DMS53 (cell line): ENCODE data around the gene OR4K2.
"Not testable (repeated sequence)": the region's sequence is repeated elsewhere in the genome, so short reads cannot be mapped to it uniquely, and the experiment has no call there.

Experiments
- DNase-seq: peaks from one replicate; lab custom pipeline; 2025; lab: John Stamatoyannopoulos, UW

Gene OR4K2, protein sequence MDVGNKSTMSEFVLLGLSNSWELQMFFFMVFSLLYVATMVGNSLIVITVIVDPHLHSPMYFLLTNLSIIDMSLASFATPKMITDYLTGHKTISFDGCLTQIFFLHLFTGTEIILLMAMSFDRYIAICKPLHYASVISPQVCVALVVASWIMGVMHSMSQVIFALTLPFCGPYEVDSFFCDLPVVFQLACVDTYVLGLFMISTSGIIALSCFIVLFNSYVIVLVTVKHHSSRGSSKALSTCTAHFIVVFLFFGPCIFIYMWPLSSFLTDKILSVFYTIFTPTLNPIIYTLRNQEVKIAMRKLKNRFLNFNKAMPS

DNA sequence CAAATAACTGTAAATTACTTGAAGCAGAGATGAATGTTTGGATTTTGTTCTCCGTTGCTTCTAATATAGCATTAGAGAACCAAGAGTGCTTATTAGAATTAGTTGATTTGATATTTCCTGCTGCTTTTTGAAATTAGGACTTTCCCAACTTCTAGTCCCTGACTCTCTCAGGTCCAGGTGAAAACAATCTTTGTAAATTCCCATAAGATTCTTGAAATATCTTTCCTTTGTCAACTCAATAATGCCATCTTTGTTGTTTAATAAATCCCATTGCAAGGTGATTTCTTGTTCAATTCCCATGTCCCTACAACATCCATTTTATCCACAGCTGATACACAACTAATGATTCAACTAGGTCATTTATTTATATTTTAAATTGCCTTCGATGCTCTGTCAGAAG is at the start of gene OR4K2:
Gene OR4K2, plus strand, starts transcription at position 301 of the 400 bp plus-strand sequence. CDS start 1,126 bp downstream, outside the sequence.
- DNase-seq: no peak

DNA sequence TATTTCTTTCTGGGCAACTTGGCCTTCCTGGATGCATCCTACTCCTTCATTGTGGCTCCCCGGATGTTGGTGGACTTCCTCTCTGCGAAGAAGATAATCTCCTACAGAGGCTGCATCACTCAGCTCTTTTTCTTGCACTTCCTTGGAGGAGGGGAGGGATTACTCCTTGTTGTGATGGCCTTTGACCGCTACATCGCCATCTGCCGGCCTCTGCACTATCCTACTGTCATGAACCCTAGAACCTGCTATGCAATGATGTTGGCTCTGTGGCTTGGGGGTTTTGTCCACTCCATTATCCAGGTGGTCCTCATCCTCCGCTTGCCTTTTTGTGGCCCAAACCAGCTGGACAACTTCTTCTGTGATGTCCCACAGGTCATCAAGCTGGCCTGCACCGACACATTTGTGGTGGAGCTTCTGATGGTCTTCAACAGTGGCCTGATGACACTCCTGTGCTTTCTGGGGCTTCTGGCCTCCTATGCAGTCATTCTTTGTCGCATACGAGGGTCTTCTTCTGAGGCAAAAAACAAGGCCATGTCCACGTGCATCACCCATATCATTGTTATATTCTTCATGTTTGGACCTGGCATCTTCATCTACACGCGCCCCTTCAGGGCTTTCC is 47.2 kb upstream of the OR4K2 start:
- DNase-seq: not testable (repeated sequence)

DNA sequence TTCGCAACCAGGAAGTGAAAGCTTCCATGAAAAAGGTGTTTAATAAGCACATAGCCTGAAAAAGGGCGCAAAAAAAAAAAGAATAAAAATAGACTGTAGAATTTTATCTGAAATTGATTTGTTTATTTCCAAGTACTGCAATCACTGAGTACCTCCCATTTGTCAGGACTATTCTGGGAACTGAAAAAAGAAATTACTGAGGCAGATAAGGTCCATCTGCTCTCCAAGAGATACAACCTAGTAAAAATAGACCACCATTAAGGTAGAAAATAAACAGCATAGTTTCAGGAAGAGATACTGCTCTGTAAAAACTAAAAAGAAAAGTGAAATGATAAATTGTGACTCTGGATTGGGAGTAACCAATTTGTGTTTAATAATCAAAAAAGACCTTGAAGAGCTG is 46.6 kb upstream of the OR4K2 start:
- DNase-seq: no peak

DNA sequence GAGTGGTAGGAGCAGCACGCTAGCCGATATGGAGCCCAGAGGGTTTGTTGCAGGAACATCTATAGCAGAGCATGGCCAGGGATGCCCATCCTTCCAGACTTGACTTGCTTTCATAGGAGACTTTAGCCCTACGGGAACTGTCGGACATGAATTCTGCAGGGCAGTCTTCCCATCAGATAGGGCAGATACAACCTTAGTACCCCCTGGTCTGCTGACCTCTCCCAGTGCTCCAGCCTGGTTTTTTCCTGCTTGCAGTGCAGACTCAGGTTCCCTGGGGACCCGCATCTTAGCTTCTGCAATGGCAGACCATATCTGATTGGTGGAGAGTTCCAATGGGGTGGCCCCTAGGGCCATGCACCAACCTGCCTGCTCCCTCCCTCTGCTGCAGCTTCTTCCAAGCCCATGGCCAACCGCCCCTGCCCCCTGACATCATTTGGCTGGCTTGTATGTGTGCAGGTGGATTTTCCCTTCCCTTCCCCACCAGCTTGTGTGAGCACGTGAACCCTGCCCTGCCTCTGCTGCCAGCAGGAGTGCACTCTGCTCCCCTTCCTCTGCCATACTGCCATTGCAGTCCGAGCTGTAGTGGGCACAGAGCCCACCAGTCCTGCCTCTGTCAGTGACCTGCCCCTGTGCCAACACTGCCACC is 40.6 kb upstream of the OR4K2 start:
- DNase-seq: not testable (repeated sequence)

DNA sequence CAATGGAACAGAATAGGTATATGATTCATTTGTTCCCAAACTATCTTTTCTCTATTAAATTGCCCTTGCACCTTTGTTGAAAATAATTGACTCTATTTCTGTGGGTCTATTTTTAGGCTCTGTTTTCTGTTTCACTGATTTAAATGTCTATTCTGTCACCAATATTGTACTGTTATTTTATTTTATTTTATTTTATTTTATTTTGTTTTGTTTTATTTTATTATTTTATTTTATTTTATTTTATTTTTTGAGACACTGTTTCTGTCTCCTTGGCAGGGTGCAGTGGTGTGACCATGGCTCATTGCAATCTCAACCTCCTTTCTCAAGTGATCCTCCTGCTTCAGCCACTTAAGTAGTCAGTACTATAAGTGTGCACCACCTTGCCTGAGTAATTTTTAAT is 36.5 kb upstream of the OR4K2 start:
- no peak for DNase-seq

DNA sequence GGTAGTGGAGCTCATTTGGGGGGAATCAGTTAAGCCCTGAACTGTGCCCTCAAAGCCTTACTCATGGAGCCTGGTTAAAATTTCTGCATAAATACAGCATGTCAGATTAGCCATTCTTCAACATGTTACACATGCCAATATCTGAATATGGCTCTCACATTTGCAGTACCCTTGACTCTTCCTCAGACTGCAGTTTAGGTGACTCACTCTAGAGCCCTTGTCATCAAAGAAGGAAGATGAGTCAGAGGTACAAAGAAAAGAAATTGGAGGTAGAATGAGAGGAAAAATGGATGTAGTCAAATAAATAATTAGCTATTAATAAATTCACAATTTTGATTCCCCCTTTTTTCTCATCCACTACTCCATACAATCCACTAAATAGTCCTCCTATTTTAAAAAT is 23.6 kb upstream of the OR4K2 start:
- no peak for DNase-seq

DNA sequence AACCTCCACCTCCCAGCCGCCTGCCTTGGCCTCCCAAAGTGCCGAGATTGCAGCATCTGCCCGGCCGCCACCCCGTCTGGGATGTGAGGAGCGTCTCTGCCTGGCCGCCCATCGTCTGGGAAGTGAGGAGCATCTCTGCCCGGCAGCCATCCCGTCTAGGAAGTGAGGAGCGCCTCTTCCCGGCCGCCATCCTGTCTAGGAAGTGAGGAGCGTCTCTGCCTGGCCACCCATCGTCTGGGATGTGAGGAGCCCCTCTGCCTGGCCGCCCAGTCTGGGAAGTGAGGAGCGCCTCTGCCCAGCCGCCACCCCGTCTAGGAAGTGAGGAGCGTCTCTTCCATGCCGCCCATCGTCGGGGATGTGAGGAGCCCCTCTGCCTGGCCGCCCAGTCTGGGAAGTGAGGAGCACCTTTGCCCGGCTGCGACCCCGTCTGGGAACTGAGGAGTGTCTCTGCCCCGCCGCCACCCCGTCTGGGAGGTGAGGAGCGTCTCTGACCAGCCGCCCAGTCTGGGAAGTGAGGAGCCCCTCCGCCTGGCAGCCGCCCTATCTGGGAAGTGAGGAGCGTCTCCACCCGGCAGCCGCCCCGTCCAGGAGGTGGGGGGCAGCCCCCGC is 8.8 kb upstream of the OR4K2 start:
- DNase-seq: not testable (repeated sequence)

DNA sequence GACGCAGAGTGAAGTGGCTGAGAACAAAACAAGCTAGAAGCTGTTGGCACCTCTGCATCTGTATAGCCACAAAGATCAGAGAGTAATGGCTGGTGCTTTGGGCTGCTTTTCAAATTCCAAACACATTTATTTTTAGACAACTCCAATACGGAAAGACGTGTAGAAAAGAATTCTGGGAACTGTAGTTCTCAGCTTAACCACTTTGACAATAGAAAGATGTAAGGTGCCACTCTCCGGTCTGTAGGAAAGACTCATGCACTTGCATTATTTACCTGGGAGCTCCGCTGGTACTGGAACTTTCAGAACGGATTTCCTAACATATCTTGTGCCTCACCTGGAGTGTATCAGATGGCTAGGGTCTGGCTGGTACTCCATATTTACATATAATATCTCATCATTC is 1.8 kb upstream of the OR4K2 start:
- DNase-seq: no peak

DNA sequence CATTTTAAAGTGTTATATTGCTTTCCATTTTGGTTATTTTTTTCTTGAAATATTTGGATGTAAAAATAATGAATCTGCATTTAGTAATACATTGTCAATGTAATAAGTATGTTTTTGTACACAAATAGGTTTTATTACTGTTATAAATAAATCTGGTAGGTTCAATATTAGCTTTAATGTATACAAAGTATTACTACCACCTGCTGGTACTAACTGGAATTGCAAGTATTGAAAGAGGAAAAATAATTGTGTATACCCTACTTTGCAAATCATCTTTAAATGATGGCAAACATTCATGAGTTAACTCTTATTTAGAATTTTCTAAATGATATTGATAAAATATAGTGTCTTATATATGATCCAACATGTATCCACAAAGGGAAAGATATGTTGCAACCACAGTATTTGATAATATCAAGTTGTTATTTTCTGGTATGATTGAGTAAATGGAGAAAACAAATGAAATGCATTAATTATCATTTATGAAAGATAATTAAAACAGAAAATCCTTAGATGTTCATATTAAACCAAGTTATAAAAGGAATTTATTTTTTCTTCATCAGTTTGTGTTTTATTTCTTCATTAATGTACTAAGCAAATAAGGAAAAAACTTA is 3.2 kb downstream of the OR4K2 start:
- DNase-seq: peak; percentile 16

DNA sequence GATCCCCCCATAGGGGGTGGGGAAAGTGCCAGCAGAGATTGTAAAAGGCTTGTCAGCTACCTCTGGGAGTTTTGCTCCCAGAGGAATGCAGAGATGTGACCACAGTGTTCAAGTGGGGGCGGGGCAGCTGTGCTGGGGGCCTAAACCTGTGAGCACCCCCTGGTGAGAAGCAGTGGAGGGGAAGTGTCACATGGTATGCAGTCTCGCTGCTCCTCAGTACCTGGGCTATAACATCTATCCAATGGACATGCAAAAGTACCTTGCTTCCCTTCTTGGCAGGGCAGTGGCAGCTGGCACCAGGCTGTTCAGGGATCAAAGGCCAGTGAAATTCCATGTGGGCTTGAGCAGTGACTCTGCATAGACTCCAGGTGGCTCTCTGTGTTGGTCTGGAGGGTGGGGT is 20.3 kb downstream of the OR4K2 start:
- no peak for DNase-seq

DNA sequence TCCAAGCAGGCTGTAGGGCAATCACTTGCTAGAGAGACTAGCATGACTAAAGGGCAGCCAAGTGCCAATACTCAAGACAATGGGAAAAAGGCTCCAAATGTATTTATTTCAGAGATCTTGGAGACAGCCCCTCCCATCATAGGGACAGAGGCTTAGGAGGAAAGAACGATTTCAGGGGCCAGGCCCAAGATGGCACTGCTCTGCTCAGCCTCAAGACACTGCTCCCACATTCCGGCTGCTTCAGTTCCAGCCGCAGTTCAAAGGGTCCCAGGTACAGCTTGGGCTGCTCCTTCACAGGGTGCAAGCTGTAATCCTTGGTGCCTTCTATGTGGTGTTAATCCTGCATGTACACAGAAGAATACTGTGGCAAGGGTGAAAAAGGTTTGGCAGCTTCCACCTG is 26.1 kb downstream of the OR4K2 start:
- no peak for DNase-seq

DNA sequence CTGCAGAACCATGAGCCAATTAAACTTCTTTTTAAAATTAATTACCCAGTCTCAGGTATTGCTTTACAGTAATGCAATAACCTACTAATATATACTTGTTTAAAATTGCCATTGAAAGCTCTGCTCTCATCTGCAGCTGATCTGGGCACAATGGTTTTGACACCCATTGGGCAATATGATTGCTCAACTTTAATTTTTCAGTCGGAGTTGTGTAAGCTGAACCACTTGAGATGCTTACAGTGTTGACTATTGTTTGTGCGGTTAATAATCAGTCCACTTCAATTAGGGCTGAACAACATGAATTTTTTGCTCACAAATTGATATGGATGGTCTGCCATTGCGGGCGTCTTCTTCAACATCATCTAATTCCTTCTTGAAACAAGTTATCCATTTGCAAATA is 27.5 kb downstream of the OR4K2 start:
- no peak for DNase-seq

DNA sequence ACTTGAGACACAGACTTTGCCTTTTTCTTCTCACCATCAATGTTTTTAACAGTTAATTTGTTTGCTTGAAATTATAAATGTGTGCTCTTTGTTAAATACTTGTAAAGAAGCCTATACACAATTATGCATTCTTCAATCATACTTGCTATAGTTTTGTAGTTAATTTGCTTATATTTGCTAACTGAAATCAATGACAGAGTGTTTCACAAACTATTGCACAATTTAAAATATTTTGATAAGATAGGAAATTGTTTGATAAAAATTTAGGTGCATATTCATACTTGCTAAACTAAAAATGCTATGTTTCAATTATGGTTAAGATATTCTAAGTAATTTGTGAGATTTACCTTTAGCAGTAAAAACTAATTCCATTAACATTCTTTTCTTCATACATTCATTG is 31.7 kb downstream of the OR4K2 start:
- no peak for DNase-seq

DNA sequence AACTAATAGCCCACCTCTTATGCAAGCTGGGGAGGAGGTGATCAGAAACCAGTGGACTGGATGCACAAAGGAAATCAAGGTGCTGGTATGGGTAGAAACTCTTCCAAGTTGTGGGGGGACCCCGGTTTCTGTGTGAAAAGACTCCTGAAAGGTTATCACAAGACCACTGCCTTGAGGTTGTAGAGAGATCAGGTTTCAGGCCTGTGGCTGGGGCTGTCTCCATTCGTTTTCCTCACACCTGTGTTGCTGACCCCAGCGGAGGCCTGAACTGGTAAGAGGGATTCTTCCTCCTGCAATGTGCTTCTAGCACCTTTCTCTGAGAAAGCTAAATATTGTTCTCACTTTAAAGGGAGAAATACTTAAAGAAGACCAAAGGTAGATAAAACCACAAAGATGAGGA is 36.2 kb downstream of the OR4K2 start:
- DNase-seq: no peak

DNA sequence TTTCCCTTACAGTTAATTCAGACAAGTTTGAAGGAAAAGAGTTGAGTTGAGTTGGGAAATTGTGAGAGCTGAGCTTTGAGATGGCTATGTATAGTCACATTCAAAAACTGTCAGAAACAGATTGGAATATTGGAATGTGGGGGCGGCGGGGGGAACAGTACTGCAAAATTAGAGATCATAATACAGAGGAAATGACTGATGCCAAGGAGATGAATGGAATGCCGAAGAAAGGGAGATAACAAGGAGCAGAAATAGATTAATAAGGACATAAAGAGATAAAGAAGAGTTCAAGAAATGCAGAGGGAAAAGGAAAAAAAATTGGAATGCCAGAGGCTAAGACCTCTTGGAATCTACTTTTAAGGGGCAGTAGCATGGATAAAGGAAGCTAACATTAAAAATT is 42.3 kb downstream of the OR4K2 start:
- no peak for DNase-seq

DNA sequence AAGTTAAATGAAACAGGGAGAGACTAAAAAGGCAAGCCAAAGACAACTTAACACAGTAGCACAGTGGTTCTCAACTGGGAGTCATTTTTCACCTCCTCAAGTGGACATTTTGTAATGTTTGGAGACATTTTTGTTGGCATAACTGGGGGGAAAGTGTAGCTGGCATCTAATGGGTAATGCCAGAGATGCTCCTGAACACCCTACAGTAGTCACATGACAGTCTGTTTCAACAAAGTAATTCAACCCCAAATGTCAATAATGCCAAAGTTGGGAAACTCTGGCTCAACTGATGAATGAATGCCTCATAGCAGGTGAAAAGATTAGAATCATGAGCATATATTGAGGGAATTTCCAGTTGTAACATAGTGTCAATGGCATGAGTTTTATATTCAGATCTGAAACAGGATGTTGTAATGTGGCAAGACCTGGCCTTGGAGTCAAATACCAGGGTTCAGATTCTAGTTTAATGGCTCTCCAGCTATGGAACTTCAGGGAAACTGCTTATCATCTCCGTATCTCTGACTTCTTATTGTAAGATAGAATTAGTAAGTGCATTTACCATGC is 43.1 kb downstream of the OR4K2 start:
- no peak for DNase-seq

DNA sequence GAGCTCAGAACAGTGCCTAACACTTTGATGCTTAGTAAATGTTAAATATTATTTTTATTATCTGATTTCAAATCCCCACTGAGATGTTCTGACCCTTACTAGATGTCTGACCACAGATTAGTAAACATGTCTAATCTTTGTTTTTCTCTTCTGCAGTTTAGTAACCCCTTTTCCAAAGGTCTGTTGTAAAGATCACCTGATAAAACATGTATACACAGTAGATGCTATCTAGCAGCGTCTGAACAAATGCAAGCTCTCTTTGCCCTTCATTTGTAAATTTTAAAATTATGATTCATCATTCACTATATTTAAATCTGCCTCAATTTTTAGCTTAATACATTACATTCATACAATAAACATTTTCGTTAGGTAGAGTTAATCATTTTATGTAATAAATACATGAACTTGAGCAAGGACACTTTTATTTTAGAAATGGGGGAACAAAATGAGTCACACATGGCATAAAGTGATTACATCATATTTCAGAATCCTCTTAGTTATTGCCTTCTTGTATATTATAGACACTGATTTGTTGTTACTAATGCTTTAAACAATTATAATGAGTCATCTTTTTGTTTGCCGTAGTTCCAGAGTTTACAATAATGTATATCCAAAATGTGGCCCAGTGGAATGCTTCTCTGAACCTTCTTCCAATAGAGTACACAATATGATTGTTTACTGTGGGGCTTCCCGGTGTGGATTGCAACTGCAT is 43.8 kb downstream of the OR4K2 start:
- DNase-seq: no peak

DNA sequence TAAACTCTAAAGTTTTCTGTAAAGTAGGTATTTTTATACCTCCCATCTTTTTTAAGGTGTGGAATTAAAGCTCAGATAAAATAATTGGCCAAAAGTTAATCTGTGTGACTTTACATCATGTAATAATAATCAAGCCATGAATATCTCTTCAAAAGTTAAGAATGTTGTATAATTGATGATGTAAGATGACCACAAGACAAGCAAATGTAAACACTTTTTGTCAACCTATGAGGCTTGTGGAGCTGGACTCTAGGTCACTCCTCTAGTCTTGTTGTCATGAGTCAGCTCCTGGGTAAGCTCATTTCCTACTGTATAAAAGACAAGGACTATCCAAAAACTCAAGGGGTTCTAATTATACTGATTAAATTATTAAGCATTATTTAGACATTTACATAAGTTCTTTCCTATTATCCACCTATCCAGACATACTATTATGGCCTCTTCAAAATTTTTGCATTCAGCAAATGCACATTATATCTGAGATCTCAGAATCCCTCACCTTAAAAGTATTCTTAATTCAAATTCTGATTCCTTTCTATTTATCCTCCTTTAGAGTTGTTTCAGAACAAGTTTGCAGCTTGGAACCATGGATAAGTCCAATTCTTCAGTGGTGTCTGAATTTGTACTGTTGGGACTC is 45.2 kb downstream of the OR4K2 start, which contains the start of gene OR4K5:
Gene OR4K5, plus strand, starts transcription at position 587 of the 637 bp plus-strand sequence. Its CDS starts 0 bp downstream, at position 587.
- DNase-seq: no peak

DNA sequence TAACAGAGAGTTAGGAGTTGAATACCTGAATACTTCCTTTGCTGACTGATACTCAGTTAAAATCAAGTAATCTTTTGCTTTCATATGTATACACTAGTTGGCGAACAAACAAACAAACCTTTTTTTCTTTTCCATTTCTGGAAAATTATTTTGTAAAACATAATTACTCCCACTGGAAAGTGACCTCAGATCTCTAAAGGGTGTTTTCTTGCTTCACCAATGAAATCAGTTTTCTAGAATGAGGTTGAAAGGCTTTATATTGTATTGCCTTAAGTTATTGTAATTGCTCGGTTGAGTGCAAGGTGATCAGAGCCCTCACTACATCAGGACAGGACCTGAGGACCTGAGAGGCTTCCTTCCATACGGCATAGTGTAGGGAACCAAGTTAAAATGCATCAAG is 55.7 kb downstream of the OR4K2 start, which contains the start of gene OR4K1:
Gene OR4K1, plus strand, starts transcription at position 301 of the 400 bp plus-strand sequence. CDS start 4,750 bp downstream, outside the sequence.
- no peak for DNase-seq
